Neural progenitor cell (in vitro differentiated cells): ENCODE measurements around the gene ERN1.

Experiments used
- EZH2 ChIP-seq: fragments of 200-600 bp; sonication (generic); IDR thresholded peaks from 2 replicates; pipeline ENCODE4 v1.6.1; 2017; ENCODE audit warnings: antibody characterized with exemption, mild to moderate bottlenecking, moderate library complexity
- EZH2phosphoT487 ChIP-seq: fragments of 200-600 bp; sonication (generic); IDR thresholded peaks from 2 replicates; pipeline ENCODE4 v1.6.1; 2017; ENCODE audit warnings: antibody characterized with exemption
- TF ChIP-seq, protein P1 (sequence below): fragments of 200-600 bp; sonication (generic); IDR thresholded peaks from 2 replicates; pipeline ENCODE4 v1.5.1; 2017; ENCODE audit warnings: antibody characterized with exemption, mild to moderate bottlenecking

DNA sequence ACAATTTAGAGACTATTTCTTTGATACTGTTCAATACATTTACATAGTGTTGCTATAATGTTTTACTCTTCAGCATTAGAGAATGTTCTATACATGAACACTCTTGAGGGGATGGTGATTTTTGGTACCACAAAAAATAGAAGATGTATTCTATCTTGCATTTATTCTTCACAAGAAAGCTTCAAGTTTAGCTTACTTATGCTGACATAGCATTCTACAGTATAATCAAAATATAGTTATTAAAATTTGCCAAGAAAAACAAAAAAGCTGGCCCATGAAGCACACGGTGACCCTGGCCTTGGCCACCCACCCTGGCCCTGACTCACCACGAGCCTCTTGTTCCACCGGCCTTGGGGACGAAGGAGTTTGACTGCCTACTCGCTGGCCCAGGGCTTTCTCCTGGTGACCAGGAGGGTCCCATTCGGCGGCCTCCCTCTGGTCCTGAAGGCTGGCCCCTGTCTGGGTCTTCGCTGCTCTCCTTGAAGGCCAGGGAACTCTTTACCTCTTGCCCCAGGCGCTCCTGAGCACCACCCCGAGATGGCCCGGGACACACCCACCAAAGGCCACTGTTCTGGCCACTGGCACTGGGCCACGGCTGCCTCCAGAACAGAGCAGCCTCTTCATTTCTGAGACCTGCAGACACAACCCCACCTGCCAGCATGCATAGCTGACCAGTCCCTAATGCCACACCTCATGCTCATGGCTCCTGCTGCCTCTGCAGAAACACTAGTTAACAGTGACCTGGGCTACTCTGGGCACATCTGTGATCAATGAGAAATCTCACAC, 87.1 kb downstream of the ERN1 start:
- TF ChIP-seq, protein P1, sequence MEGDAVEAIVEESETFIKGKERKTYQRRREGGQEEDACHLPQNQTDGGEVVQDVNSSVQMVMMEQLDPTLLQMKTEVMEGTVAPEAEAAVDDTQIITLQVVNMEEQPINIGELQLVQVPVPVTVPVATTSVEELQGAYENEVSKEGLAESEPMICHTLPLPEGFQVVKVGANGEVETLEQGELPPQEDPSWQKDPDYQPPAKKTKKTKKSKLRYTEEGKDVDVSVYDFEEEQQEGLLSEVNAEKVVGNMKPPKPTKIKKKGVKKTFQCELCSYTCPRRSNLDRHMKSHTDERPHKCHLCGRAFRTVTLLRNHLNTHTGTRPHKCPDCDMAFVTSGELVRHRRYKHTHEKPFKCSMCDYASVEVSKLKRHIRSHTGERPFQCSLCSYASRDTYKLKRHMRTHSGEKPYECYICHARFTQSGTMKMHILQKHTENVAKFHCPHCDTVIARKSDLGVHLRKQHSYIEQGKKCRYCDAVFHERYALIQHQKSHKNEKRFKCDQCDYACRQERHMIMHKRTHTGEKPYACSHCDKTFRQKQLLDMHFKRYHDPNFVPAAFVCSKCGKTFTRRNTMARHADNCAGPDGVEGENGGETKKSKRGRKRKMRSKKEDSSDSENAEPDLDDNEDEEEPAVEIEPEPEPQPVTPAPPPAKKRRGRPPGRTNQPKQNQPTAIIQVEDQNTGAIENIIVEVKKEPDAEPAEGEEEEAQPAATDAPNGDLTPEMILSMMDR = no peak
- TF ChIP-seq EZH2 = no peak
- no peak for TF ChIP-seq EZH2phosphoT487
